H1 (cell line): Measurements from ENCODE around the gene ADAMTS1. TPM values are rescaled to one million over a fixed set of nuclear protein-coding genes. Genes with fewer than 3 reads are reported as not detected.

Experiments
- CTCF ChIA-PET: fragments of 300-600 bp; sonication (Branson Sonifier 250); formaldehyde crosslinking; loops from one replicate; lab custom pipeline; 2021; ENCODE audit not compliant: partially characterized antibody; lab: Charles Lee
- POLR2A ChIA-PET: fragments of 300-600 bp; sonication (Branson Sonifier 250); formaldehyde crosslinking; loops from one replicate; lab custom pipeline; 2021; ENCODE audit warnings: inconsistent platforms; ENCODE audit not compliant: partially characterized antibody; lab: Charles Lee
- DNase-seq, 2 experiments: peaks; one replicate each; pipeline versions ENCODE4 v3.0.0 to v3.0.0-alpha.2; 2010 to 2022; ENCODE audit warnings: low spot score in 2 of 2, low read depth in 1 of 2, mixed read lengths in 1 of 2
- FAIRE-seq: peaks from 2 replicates; lab custom pipeline; 2011; peaks lifted over from hg19 to GRCh38; lab: Jason Lieb, UNC
- H2AFZ ChIP-seq: 2 replicates; pipeline ENCODE4 v1.8.1; 2012; ENCODE audit warnings: low read length, inconsistent platforms
- H2AK5ac ChIP-seq: 2 replicates; pipeline ENCODE4 v1.6.1; 2013; ENCODE audit warnings: low read depth, low read length
- H2BK120ac ChIP-seq: replicated peaks from 2 replicates; pipeline ENCODE3; 2013; ENCODE audit warnings: low read depth, low read length, inconsistent platforms
- H2BK12ac ChIP-seq: 2 replicates; pipeline ENCODE4 v1.6.1; 2013; ENCODE audit warnings: low read depth, low read length
- H2BK15ac ChIP-seq: 2 replicates; pipeline ENCODE4 v1.6.1; 2013; ENCODE audit warnings: low read length
- H2BK20ac ChIP-seq: 2 replicates; pipeline ENCODE4 v1.6.1; 2013; ENCODE audit warnings: low read length
- H2BK5ac ChIP-seq: 2 replicates; pipeline ENCODE4 v1.6.1; 2013; ENCODE audit warnings: low read depth, low read length
- H3K14ac ChIP-seq: 2 replicates; pipeline ENCODE4 v1.6.1; 2013; ENCODE audit warnings: inconsistent platforms; ENCODE audit not compliant: insufficient read length
- H3K18ac ChIP-seq: 2 replicates; pipeline ENCODE4 v1.6.1; 2013; ENCODE audit warnings: low read length; ENCODE audit errors: extremely low read depth
- H3K23ac ChIP-seq: 2 replicates; pipeline ENCODE4 v1.6.1; 2013; ENCODE audit warnings: inconsistent platforms; ENCODE audit not compliant: insufficient read length
- H3K23me2 ChIP-seq: 2 replicates; pipeline ENCODE4 v1.6.1; 2013; ENCODE audit warnings: low read depth, low read length
- H3K27ac ChIP-seq: 2 replicates; pipeline ENCODE4 v1.6.1; 2011; ENCODE audit warnings: low read depth, low read length, inconsistent platforms
- H3K27me3 ChIP-seq, 4 experiments: replicated peaks in 1 of 4; 1 replicate in 1 of 4; 2 replicates in 3 of 4; pipeline versions ENCODE4 v1.6.1 to v1.8.1; 2011 to 2013; ENCODE audit warnings: low read length in 3 of 4, mild to moderate bottlenecking in 3 of 4, inconsistent platforms in 2 of 4, mixed read lengths in 2 of 4, moderate library complexity in 1 of 4; ENCODE audit not compliant: control insufficient read depth in 3 of 4, insufficient read depth in 3 of 4; ENCODE audit errors: extremely low read depth in 1 of 4
- H3K36me3 ChIP-seq, 4 experiments: 2 replicates each; pipeline versions ENCODE4 v1.6.1 to v1.8.1; 2011 to 2013; ENCODE audit warnings: mild to moderate bottlenecking in 4 of 4, low read length in 3 of 4, moderate library complexity in 2 of 4, control low read depth in 1 of 4, inconsistent platforms in 1 of 4; ENCODE audit not compliant: insufficient read depth in 4 of 4, control insufficient read depth in 2 of 4
- H3K4ac ChIP-seq: replicated peaks from 2 replicates; pipeline ENCODE3; 2013; ENCODE audit warnings: low read length, low read depth, mixed read lengths, inconsistent platforms; ENCODE audit not compliant: insufficient read length
- H3K4me1 ChIP-seq, 4 experiments: replicated peaks in 1 of 4; 1 replicate in 1 of 4; 2 replicates in 3 of 4; pipeline versions ENCODE4 v1.6.1 to v1.8.1; 2011 to 2013; ENCODE audit warnings: low read length in 3 of 4, inconsistent platforms in 2 of 4, mixed read lengths in 1 of 4; ENCODE audit not compliant: insufficient read depth in 4 of 4, control insufficient read depth in 3 of 4
- H3K4me2 ChIP-seq, 2 experiments: 2 replicates each; pipeline versions ENCODE4 v1.6.1 to v1.8.1; 2011 to 2013; ENCODE audit warnings: low read depth in 2 of 2, low read length in 2 of 2, control low read depth in 1 of 2, inconsistent platforms in 1 of 2, mild to moderate bottlenecking in 1 of 2; ENCODE audit not compliant: insufficient read depth in 1 of 2
- H3K4me3 ChIP-seq, 4 experiments: fragments of 200-600, 300-600 bp in 1 of 4; sonication (generic), shearing (Covaris generic), sonication (Bioruptor Twin) in 1 of 4; 2 replicates each; pipeline versions ENCODE4 v1.5.1 to v1.8.1; 2011 to 2016; ENCODE audit warnings: low read length in 4 of 4, low read depth in 3 of 4, control low read depth in 2 of 4, inconsistent platforms in 2 of 4, mild to moderate bottlenecking in 2 of 4, mixed read lengths in 1 of 4, moderate library complexity in 1 of 4; ENCODE audit not compliant: insufficient read depth in 2 of 4; ENCODE audit errors: extremely low read depth in 1 of 4
- H3K56ac ChIP-seq: replicated peaks from 2 replicates; pipeline ENCODE3; 2013; ENCODE audit warnings: low read depth, mild to moderate bottlenecking, mixed read lengths, low read length, inconsistent platforms; ENCODE audit not compliant: insufficient read length
- H3K79me1 ChIP-seq: 2 replicates; pipeline ENCODE4 v1.6.1; 2013; ENCODE audit warnings: low read depth, low read length, control low read depth
- H3K79me2 ChIP-seq, 2 experiments: 2 replicates each; pipeline versions ENCODE4 v1.6.1 to v1.8.1; 2012 to 2013; ENCODE audit warnings: low read length in 2 of 2, mild to moderate bottlenecking in 2 of 2, inconsistent platforms in 1 of 2; ENCODE audit not compliant: insufficient read depth in 2 of 2, control insufficient read depth in 1 of 2
- H3K9ac ChIP-seq, 4 experiments: replicated peaks in 1 of 4; 1 replicate in 1 of 4; 2 replicates in 3 of 4; pipeline versions ENCODE4 v1.6.1 to v1.8.1; 2011 to 2013; ENCODE audit warnings: low read depth in 3 of 4, low read length in 3 of 4, control low read depth in 2 of 4, mild to moderate bottlenecking in 2 of 4, moderate library complexity in 2 of 4, inconsistent platforms in 1 of 4; ENCODE audit errors: extremely low read depth in 1 of 4
- H3K9me3 ChIP-seq, 2 experiments: 2 replicates each; pipeline versions ENCODE4 v1.6.1 to v1.8.1; 2012 to 2013; ENCODE audit warnings: mild to moderate bottlenecking in 2 of 2, moderate library complexity in 2 of 2, control low read depth in 1 of 2, inconsistent platforms in 1 of 2, low read depth in 1 of 2, low read length in 1 of 2, mixed read lengths in 1 of 2; ENCODE audit not compliant: insufficient read depth in 2 of 2
- H4K20me1 ChIP-seq, 2 experiments: replicated peaks in 1 of 2; 2 replicates each; pipeline versions ENCODE3 to v1.8.1; 2011 to 2013; ENCODE audit warnings: inconsistent platforms in 2 of 2, low read length in 2 of 2, mild to moderate bottlenecking in 1 of 2; ENCODE audit not compliant: insufficient read depth in 2 of 2, control insufficient read depth in 1 of 2
- H4K5ac ChIP-seq: 2 replicates; pipeline ENCODE4 v1.6.1; 2013; ENCODE audit warnings: low read length, low read depth, mixed read lengths, inconsistent platforms; ENCODE audit not compliant: insufficient read length
- H4K8ac ChIP-seq: 2 replicates; pipeline ENCODE4 v1.8.0; 2013; ENCODE audit warnings: mild to moderate bottlenecking, moderate library complexity, low read length, inconsistent platforms; ENCODE audit not compliant: insufficient read depth; ENCODE audit errors: extremely low read depth
- H4K91ac ChIP-seq: replicated peaks from 2 replicates; pipeline ENCODE3; 2013; ENCODE audit warnings: low read length, mixed read lengths, inconsistent platforms; ENCODE audit not compliant: insufficient read length
- ATF2 ChIP-seq: IDR thresholded peaks from 2 replicates; pipeline ENCODE4 v1.6.1; 2012; ENCODE audit warnings: low read length, inconsistent platforms
- CBX5 ChIP-seq: fragments of 300-800, 300-1000 bp; sonication (generic); IDR thresholded peaks from 2 replicates; pipeline ENCODE4 v1.7.1; 2016; ENCODE audit warnings: antibody characterized with exemption, low read length, low read depth
- CHD1 ChIP-seq: IDR thresholded peaks from 2 replicates; pipeline ENCODE4 v1.6.1; 2012; ENCODE audit warnings: low read depth, low read length, improper control_type of control experiment
- HDAC6 ChIP-seq: IDR thresholded peaks from one replicate; pipeline ENCODE4 v1.7.1; 2012; ENCODE audit warnings: low read depth, mild to moderate bottlenecking, inconsistent platforms, low read length, moderate library complexity
- JUN ChIP-seq: IDR thresholded peaks from 2 replicates; pipeline ENCODE4 v1.6.1; 2011; ENCODE audit warnings: low read depth, mild to moderate bottlenecking, improper control_type of control experiment, low read length
- KDM1A ChIP-seq: fragments of 200-600, 300-600 bp; sonication (generic); IDR thresholded peaks from 2 replicates; pipeline ENCODE4 v1.7.1; 2016; ENCODE audit warnings: mild to moderate bottlenecking, low read length, borderline replicate concordance
- KDM5A ChIP-seq: fragments of 200-600 bp; IDR thresholded peaks from 2 replicates; pipeline ENCODE4 v1.7.1; 2012; ENCODE audit warnings: mild to moderate bottlenecking, low read length, inconsistent platforms, mixed read lengths
- NANOG ChIP-seq: IDR thresholded peaks from 2 replicates; pipeline ENCODE4 v1.6.1; 2011; ENCODE audit warnings: low read length, low read depth, mild to moderate bottlenecking, inconsistent platforms; ENCODE audit not compliant: insufficient read depth, poor library complexity, severe bottlenecking
- POLR2A ChIP-seq, 2 experiments: IDR thresholded peaks; 1 replicate in 1 of 2; 2 replicates in 1 of 2; pipeline ENCODE4 v1.6.1; 2011; ENCODE audit warnings: low read depth in 2 of 2, low read length in 2 of 2, mild to moderate bottlenecking in 2 of 2; ENCODE audit errors: control extremely low read depth in 1 of 2
- POU5F1 ChIP-seq: IDR thresholded peaks from 2 replicates; pipeline ENCODE4 v1.6.1; 2011; ENCODE audit warnings: low read depth, mild to moderate bottlenecking, low read length, moderate library complexity
- RXRA ChIP-seq: IDR thresholded peaks from 2 replicates; pipeline ENCODE4 v1.6.1; 2011; ENCODE audit warnings: low read depth, mild to moderate bottlenecking, low read length, moderate library complexity; ENCODE audit not compliant: insufficient read depth
- SIRT6 ChIP-seq: IDR thresholded peaks from one replicate; pipeline ENCODE4 v1.7.1; 2012; ENCODE audit warnings: low read length, inconsistent platforms
- SP1 ChIP-seq: IDR thresholded peaks from 2 replicates; pipeline ENCODE4 v1.6.1; 2011; ENCODE audit warnings: low read depth, low read length
- SP4 ChIP-seq: IDR thresholded peaks from 2 replicates; pipeline ENCODE4 v1.6.1; 2012; ENCODE audit warnings: low read length, inconsistent platforms
- YY1 ChIP-seq: IDR thresholded peaks from 2 replicates; pipeline ENCODE4 v1.6.1; 2011; ENCODE audit warnings: low read depth, mild to moderate bottlenecking, low read length
- WGBS, 2 experiments: shearing (Covaris generic) in 1 of 2; methylation state at CpG; one replicate each; pipeline versions ENCODE4 v1.1.6 to v1.1.7; 2013 to 2015; ENCODE audit warnings: low lambda C conversion rate in 2 of 2, mixed read lengths in 2 of 2, inconsistent platforms in 1 of 2, low coverage in 1 of 2, missing lambda C conversion rate in 1 of 2; ENCODE audit not compliant: insufficient replicate concordance in 2 of 2, insufficient coverage in 1 of 2, insufficient read length in 1 of 2; ENCODE audit errors: extremely low coverage in 1 of 2, missing lambda C conversion rate in 1 of 2; 5-methylcytosine and 5-hydroxymethylcytosine counted together
- polyA plus RNA-seq, 7 experiments: library from polyadenylated mRNA; depleted of rRNA in 3 of 7; stranded (reverse) in 5 of 7; unstranded in 2 of 7; fragments of >200 nt in 5 of 7; fragments of 200-250 nt in 2 of 7; gene quantifications; 1 replicate in 5 of 7; 2 replicates in 1 of 7; 4 replicates in 1 of 7; pipeline versions ENCODE4 v1.2.1 to v1.2.3, GENCODE V29; 2011 to 2013; ENCODE audit warnings: missing spikeins in 2 of 7, mixed read lengths in 2 of 7
- total RNA-seq: library from RNA; stranded (reverse); fragmentation: NEBNext Ultra II Directional; extraction: Animal tissue kit (Norgen Biotek cat#: 25700); gene quantifications from 2 replicates; pipeline ENCODE4 v1.2.1, GENCODE V29; 2021

ADAMTS1 gene
- total and polyA plus RNA-seq, 2 of the 8 experiments (the other 6 are each of a cell fraction or from before 2014, with no cell fraction given), result 10.7 to 22.4 TPM

GRCh38 chr21:26800001-26800400, 45.2 kb downstream of the ADAMTS1 start:
- no peaks in the 10 kb centered on the region for H4K20me1 ChIP-seq
- H3K27ac ChIP-seq, result no peak overlapping the region
- CTCF ChIA-PET, result interaction anchor here (1.2 kb wide), 1 partner anchor 31 kb away, joined by 3 read pairs; no protein-coding TSS in a partner anchor
- no peak overlapping the region for H2AFZ ChIP-seq
- H3K27me3 ChIP-seq, result no peaks in the 10 kb centered on the region
- H3K79me1 ChIP-seq, result no peaks in the 10 kb centered on the region
- no peak overlapping the region for H3K4me3 ChIP-seq
- POLR2A ChIA-PET, result no interaction called here
- H3K14ac ChIP-seq, result no peak overlapping the region
- H4K5ac ChIP-seq, result no peak overlapping the region
- no peak overlapping the region for H3K9ac ChIP-seq
- no peaks in the 10 kb centered on the region for H3K9me3 ChIP-seq
- H3K23ac ChIP-seq, result no peak overlapping the region
- no peak overlapping the region for H2BK15ac ChIP-seq
- no peaks in the 10 kb centered on the region for H3K79me2 ChIP-seq
- H3K18ac ChIP-seq, result no peak overlapping the region
- TF ChIP-seq ATF2, result no peak
- TF ChIP-seq NANOG, result no peak
- no peak for TF ChIP-seq YY1
- no peak for TF ChIP-seq POU5F1
- no peak for TF ChIP-seq RXRA
- no peak for TF ChIP-seq JUN
- no peak for TF ChIP-seq SP1
- TF ChIP-seq SIRT6, result no peak
- TF ChIP-seq KDM5A, result no peak
- TF ChIP-seq CHD1, result no peak
- no peak for TF ChIP-seq POLR2A (IDR thresholded peaks at IDR 0.05; ENCODE audit: control extremely low read depth in 1 of 2, low read depth in 2 of 2, low read length in 2 of 2)
- no peak for TF ChIP-seq CBX5
- no peak for TF ChIP-seq SP4
- no peak for TF ChIP-seq KDM1A
- TF ChIP-seq HDAC6, result no peak
- H4K91ac ChIP-seq, result no peak overlapping the region
- FAIRE-seq (no peak), DNase-seq (no peak)
- no peak overlapping the region for H2BK120ac ChIP-seq
- no peak overlapping the region for H2BK20ac ChIP-seq
- H3K4me1 ChIP-seq, result peaks cover 0 to 4% (median 2%) of the 10 kb centered on the region in 4 experiments; a peak in 3 of 7 replicates
- H2BK5ac ChIP-seq, result no peak overlapping the region
- H3K36me3 ChIP-seq, result no peaks in the 10 kb centered on the region
- no peak overlapping the region for H2AK5ac ChIP-seq
- H3K23me2 ChIP-seq, result no peaks in the 10 kb centered on the region; the same call in 1 of the 2 replicates
- H2BK12ac ChIP-seq, result no peak overlapping the region
- no peak overlapping the region for H4K8ac ChIP-seq
- 91% methylated on average over 3 of the region's 3 CpGs; no CpG with 5 or more reads in 1 of the 2 experiments for WGBS, 2 experiments
- H3K56ac ChIP-seq, result no peak overlapping the region
- H3K4me2 ChIP-seq, result no peak overlapping the region
- H3K4ac ChIP-seq, result no peak overlapping the region
